Esophagus squamous epithelium (tissue), 5 donors: ENCODE measurements around the gene STAB1. TPM values are rescaled to one million over a fixed set of nuclear protein-coding genes. Genes with fewer than 3 reads are reported as not detected.

Experiments
- DNase-seq: peaks from one replicate; lab custom pipeline; 2025; lab: John Stamatoyannopoulos, UW
- H3K27ac ChIP-seq, 4 donors: fragments of 200-600 bp; sonication (generic); one replicate each; pipeline ENCODE4 v1.5.1; 2016 to 2019; ENCODE audit warnings: mild to moderate bottlenecking in 1 of 4
- H3K27me3 ChIP-seq, 4 donors: fragments of 200-600 bp; sonication (generic); 1 replicate in 3 of 4; 2 replicates in 1 of 4; pipeline versions ENCODE4 v1.5.1 to v1.6.0; 2017 to 2021; ENCODE audit warnings: antibody characterized with exemption in 1 of 4
- H3K36me3 ChIP-seq, 3 donors: fragments of 200-600 bp; sonication (generic); one replicate each; pipeline ENCODE4 v1.5.1; 2016 to 2019
- H3K4me1 ChIP-seq, 3 donors: fragments of 200-600 bp; sonication (generic); one replicate each; pipeline ENCODE4 v1.5.1; 2017 to 2019
- H3K4me3 ChIP-seq, 4 donors: fragments of 200-600 bp; sonication (generic); 1 replicate in 3 of 4; 2 replicates in 1 of 4; pipeline ENCODE4 v1.5.1; 2016 to 2019; ENCODE audit warnings: mild to moderate bottlenecking in 2 of 4, moderate library complexity in 1 of 4
- H3K9me3 ChIP-seq, 3 donors: fragments of 200-600 bp; sonication (generic); one replicate each; pipeline ENCODE4 v1.5.1; 2016 to 2019
- POLR2A ChIP-seq, 4 donors: fragments of 450-650 bp; IDR thresholded peaks; one replicate each; pipeline ENCODE4 v1.6.1; 2017; ENCODE audit warnings: antibody characterized with exemption in 4 of 4, mild to moderate bottlenecking in 4 of 4, moderate library complexity in 3 of 4
- WGBS, 2 donors: methylation state at CpG; one replicate each; pipeline ENCODE4 v1.1.5; 2018; 5-methylcytosine and 5-hydroxymethylcytosine counted together
- intact Hi-C: fragments of 100-400 bp; cut with DNase I; formaldehyde crosslinking; loops from one replicate; pipeline ENCODE4 v1.15.0; 2022
- small RNA-seq, 4 donors: library from RNA; depleted of rRNA; stranded (forward); fragments of <200 nt; gene quantifications; one replicate each; pipeline ENCODE3, GENCODE V24; 2016
- total RNA-seq, 4 donors: library from RNA; depleted of rRNA; stranded (reverse); fragments of >200 nt; gene quantifications; one replicate each; pipeline ENCODE4 v1.1.0, GENCODE V29; 2016
- TF ChIP-seq, protein P1 (sequence below), 6 experiments: fragments of 450-650 bp in 4 of 6; fragments of 200-600 bp in 2 of 6; sonication (generic) in 2 of 6; IDR thresholded peaks; one replicate each; pipeline ENCODE4 v1.5.1; 2016 to 2019; ENCODE audit warnings: antibody characterized with exemption in 6 of 6, mild to moderate bottlenecking in 4 of 6, moderate library complexity in 4 of 6
- donor health status: DM: yes; HTN: yes; CAD: no.

STAB1 gene
- total RNA-seq, 4 donors from 2014 or later, result 5.6 to 69.4 (median 32.3) TPM

DNA sequence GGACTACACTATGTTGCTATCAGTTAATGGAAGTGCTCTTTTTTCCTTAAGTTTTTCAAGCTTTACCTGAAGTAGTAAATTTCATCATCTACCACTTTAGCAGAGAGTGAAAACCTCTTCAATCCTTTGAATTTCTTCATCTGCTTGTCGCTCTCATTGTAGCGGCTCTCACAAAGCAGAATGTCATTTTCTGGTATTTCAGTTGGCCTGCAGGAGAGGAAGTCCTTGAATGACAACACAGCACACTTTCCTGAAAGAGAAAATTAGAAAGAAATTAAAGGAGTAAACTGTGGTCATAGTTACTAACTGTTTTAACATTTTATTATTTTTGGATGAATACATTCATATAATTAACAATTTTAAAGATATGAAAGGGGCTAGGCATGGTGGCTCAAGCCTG lies 68.8 kb downstream of the STAB1 start:
- intact Hi-C loops, result no loop called here
- WGBS, 2 donors, result 94 to 96% methylated on average over 2 of the region's 2 CpGs
- no peak for DNase-seq
- Histone ChIP-seq H3K4me3 (no peak overlapping the region), H3K4me1 (peaks cover 0 to 11% (median 0%) of the 10 kb centered on the region in 3 donors), H3K36me3 (peaks cover 0 to 93% (median 5%) of the 10 kb centered on the region in 3 donors), H3K27me3 (no peaks in the 10 kb centered on the region), H3K9me3 (no peaks in the 10 kb centered on the region), H3K27ac (no peak overlapping the region)
- TF ChIP-seq POLR2A (IDR thresholded peaks at IDR 0.05), result no peak
- TF ChIP-seq, protein P1, sequence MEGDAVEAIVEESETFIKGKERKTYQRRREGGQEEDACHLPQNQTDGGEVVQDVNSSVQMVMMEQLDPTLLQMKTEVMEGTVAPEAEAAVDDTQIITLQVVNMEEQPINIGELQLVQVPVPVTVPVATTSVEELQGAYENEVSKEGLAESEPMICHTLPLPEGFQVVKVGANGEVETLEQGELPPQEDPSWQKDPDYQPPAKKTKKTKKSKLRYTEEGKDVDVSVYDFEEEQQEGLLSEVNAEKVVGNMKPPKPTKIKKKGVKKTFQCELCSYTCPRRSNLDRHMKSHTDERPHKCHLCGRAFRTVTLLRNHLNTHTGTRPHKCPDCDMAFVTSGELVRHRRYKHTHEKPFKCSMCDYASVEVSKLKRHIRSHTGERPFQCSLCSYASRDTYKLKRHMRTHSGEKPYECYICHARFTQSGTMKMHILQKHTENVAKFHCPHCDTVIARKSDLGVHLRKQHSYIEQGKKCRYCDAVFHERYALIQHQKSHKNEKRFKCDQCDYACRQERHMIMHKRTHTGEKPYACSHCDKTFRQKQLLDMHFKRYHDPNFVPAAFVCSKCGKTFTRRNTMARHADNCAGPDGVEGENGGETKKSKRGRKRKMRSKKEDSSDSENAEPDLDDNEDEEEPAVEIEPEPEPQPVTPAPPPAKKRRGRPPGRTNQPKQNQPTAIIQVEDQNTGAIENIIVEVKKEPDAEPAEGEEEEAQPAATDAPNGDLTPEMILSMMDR (IDR thresholded peaks at IDR 0.05), result no peak

DNA sequence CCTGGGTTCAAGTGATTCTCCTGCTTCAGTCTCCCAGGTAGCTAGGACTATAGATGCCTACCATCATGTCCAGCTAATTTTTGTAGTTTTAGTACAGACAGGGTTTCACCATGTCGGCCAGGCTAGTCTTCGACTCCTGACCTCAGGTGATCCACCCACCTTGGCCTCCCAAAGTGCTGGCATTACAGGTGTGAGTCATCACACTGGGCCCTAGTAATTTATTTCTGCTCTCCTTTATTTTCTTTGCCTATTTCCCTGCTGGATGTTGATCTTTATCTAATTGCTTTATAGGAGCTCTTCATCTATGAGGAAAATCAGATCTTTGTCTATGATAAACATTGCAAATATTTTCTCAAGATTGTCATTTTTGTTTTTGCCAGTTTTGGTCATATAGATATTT lies 72.9 kb downstream of the STAB1 start:
- no peaks in the 10 kb centered on the region for H3K9me3 ChIP-seq
- no peak overlapping the region for H3K4me3 ChIP-seq
- H3K27me3 ChIP-seq, result no peaks in the 10 kb centered on the region
- peaks cover 0 to 74% (median 0%) of the 10 kb centered on the region in 3 donors for H3K36me3 ChIP-seq
- no peak for DNase-seq
- H3K27ac ChIP-seq, result no peak overlapping the region
- no peaks in the 10 kb centered on the region for H3K4me1 ChIP-seq
- 89 to 91% methylated on average over 2 of the region's 2 CpGs for WGBS, 2 donors
- intact Hi-C loops, result no loop called here
- TF ChIP-seq POLR2A (IDR thresholded peaks at IDR 0.05), result no peak
- TF ChIP-seq, protein P1 (IDR thresholded peaks at IDR 0.05), result no peak

DNA sequence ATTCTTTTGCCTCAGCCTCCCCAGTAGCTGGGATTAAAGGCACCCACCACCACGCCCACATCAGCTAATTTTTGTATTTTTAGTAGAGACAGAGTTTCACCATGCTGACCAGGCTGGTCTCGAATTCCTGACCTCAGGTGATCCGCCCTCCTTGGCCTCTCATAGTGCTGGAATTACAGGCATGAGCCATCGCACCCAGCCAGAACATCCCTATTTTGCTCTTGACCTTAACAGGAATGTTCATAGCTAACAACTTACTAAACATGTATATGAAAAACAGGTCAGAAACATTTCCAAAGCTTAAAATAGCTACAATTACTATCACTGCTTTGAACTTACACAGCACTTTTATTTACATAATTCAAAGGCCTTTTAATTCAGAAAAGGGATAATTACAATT lies 74.9 kb downstream of the STAB1 start:
- intact Hi-C loops, result no loop called here
- 89 to 90% methylated on average over 4 of the region's 4 CpGs for WGBS, 2 donors
- H3K27me3 ChIP-seq, result no peaks in the 10 kb centered on the region
- no peak overlapping the region for H3K27ac ChIP-seq
- no peak for TF ChIP-seq POLR2A (IDR thresholded peaks at IDR 0.05)
- TF ChIP-seq, protein P1 (IDR thresholded peaks at IDR 0.05), result no peak
- peaks cover 0 to 74% (median 2%) of the 10 kb centered on the region in 3 donors for H3K36me3 ChIP-seq
- H3K4me3 ChIP-seq, result no peak overlapping the region
- H3K4me1 ChIP-seq, result no peaks in the 10 kb centered on the region
- no peaks in the 10 kb centered on the region for H3K9me3 ChIP-seq
- DNase-seq, result no peak

DNA sequence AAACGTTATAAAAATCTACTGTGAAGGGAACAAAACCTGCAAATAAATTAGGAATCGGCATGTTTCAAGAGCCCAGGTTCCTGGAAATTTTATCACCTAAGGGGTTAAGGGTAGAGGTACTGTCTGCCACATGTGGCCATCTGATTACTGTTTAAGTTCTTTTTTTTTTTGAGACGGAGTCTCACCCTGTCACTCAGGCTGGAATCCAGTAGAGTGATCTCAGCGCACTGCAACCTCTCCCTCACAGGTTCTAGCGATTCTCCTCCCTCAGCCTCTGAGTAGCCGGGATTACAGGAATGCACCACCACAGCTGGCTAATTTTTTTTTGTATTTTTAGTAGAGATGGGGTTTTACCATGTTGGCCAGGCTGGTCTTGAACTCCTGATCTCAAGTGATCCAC lies 77.1 kb downstream of the STAB1 start:
- Histone ChIP-seq H3K27ac (no peak overlapping the region), H3K9me3 (no peaks in the 10 kb centered on the region), H3K4me3 (no peak overlapping the region), H3K27me3 (no peaks in the 10 kb centered on the region), H3K4me1 (no peaks in the 10 kb centered on the region), H3K36me3 (peaks cover 0 to 75% (median 3%) of the 10 kb centered on the region in 3 donors)
- DNase-seq, result no peak
- WGBS, 2 donors, result 72 to 75% methylated on average over 6 of the region's 6 CpGs
- intact Hi-C loops, result no loop called here
- no peak for TF ChIP-seq POLR2A (IDR thresholded peaks at IDR 0.05)
- TF ChIP-seq, protein P1 (IDR thresholded peaks at IDR 0.05), result no peak

Small RNAs within 50 kb of the gene (small RNA-seq; reads per million reads assigned to genes)
- gene RNU6-856P, result 0 reads per million in 4 donors
- gene RNU6ATAC16P, result 0 reads per million in 4 donors

Other genes with a start within 250 kb of the STAB1 start
- 10 to 100 TPM in 3 of 4 donors, 1 to 10 TPM in 1; 3.2 to 25.6 (median 12.3) TPM for gene PPM1M, start 249.6 kb upstream of the STAB1 start, total RNA-seq
- gene WDR82, start 216.7 kb upstream of the STAB1 start, total RNA-seq, result 10 to 100 TPM; 42.7 to 58.7 (median 52.9) TPM
- gene GLYCTK, start 207.5 kb upstream of the STAB1 start, total RNA-seq, result 1 to 10 TPM; 4.5 to 8.0 (median 7.5) TPM
- 1 to 10 TPM; 1.3 to 5.9 (median 1.9) TPM for gene DNAH1, start 179.0 kb upstream of the STAB1 start, total RNA-seq
- 10 to 100 TPM; 51.0 to 75.5 (median 56.2) TPM for gene BAP1, start 85.3 kb upstream of the STAB1 start, total RNA-seq
- 1 to 10 TPM; 1.0 to 7.1 (median 4.5) TPM for gene PHF7, start 84.7 kb upstream of the STAB1 start, total RNA-seq
- gene SEMA3G, start 50.2 kb upstream of the STAB1 start, total RNA-seq, result 1 to 10 TPM in 3 of 4 donors, under 1 TPM in 1; 0.34 to 9.8 (median 3.4) TPM
- gene TNNC1, start 41.3 kb upstream of the STAB1 start, total RNA-seq, result 1 to 10 TPM in 1 of 4 donors, not detected in 3; 4.1 TPM
- 10 to 100 TPM; 33.6 to 82.2 (median 40.6) TPM for gene NISCH, start 39.7 kb upstream of the STAB1 start, total RNA-seq
- gene NT5DC2, start 38.5 kb downstream of the STAB1 start, total RNA-seq, result 10 to 100 TPM; 58.9 to 79.5 (median 70.2) TPM
- gene UQCC5, start 41.3 kb downstream of the STAB1 start, total RNA-seq, result 1 to 10 TPM in 3 of 4 donors, under 1 TPM in 1; 0.32 to 5.1 (median 1.9) TPM
- 10 to 100 TPM; 34.0 to 76.4 (median 63.7) TPM for gene PBRM1, start 190.6 kb downstream of the STAB1 start, total RNA-seq
- 100 to 1,000 TPM in 3 of 4 donors, 10 to 100 TPM in 1; 95.8 to 184 (median 112) TPM for gene GNL3, start 190.7 kb downstream of the STAB1 start, total RNA-seq
- 10 to 100 TPM; 10.6 to 34.7 (median 26.0) TPM for gene GLT8D1, start 210.5 kb downstream of the STAB1 start, total RNA-seq
- 100 to 1,000 TPM in 3 of 4 donors, 10 to 100 TPM in 1; 65.8 to 138 (median 123) TPM for gene SPCS1, start 210.8 kb downstream of the STAB1 start, total RNA-seq